GM12874 (cell line): ENCODE data around the gene PREX1.

Experiments
- CTCF ChIP-seq: IDR thresholded peaks from 2 replicates; pipeline ENCODE4 v1.5.1; 2011; ENCODE audit warnings: low read depth, mild to moderate bottlenecking, control low read depth, low read length, moderate library complexity; ENCODE audit not compliant: insufficient read depth

The PREX1 gene

GRCh38 chr20:48734104-48734749 lies 93.6 kb downstream of the PREX1 start:
- no peak for TF ChIP-seq CTCF

- no peak for TF ChIP-seq CTCF
These were observed 94.5 kb downstream of the PREX1 start for GRCh38 chr20:48733296-48733790.

- no peak for TF ChIP-seq CTCF
These were observed 95.5 kb downstream of the PREX1 start for GRCh38 chr20:48732081-48732829.

GRCh38 chr20:48731536-48731935 lies 96.3 kb downstream of the PREX1 start:
- TF ChIP-seq CTCF, result no peak

- no peak for TF ChIP-seq CTCF
These were observed 96.8 kb downstream of the PREX1 start for GRCh38 chr20:48730977-48731376.

GRCh38 chr20:48729538-48729937 lies 98.3 kb downstream of the PREX1 start:
- no peak for TF ChIP-seq CTCF

- no peak for TF ChIP-seq CTCF
These were observed 99.6 kb downstream of the PREX1 start for GRCh38 chr20:48728042-48728825.
